NT2/D1 (cell line): ENCODE data around the gene GPC6.

Experiments
- SUZ12 ChIP-seq: IDR thresholded peaks from 2 replicates; pipeline ENCODE4 v1.6.1; 2011; ENCODE audit not compliant: insufficient read length, insufficient read depth; ENCODE audit errors: extremely low read depth
- YY1 ChIP-seq: IDR thresholded peaks from 2 replicates; pipeline ENCODE4 v1.6.1; 2011; ENCODE audit not compliant: insufficient read length, insufficient read depth
- ZNF274 ChIP-seq: IDR thresholded peaks from 2 replicates; pipeline ENCODE4 v1.6.1; 2011; ENCODE audit warnings: mild to moderate bottlenecking, low read depth, low read length

- TF ChIP-seq ZNF274 (no peak), YY1 (no peak), SUZ12 (no peak)
These were observed 1085.3 kb downstream of the GPC6 start for GRCh38 chr13:94311893-94312292.
